ENCODE results near the gene C11orf87.

Gene C11orf87

DNA sequence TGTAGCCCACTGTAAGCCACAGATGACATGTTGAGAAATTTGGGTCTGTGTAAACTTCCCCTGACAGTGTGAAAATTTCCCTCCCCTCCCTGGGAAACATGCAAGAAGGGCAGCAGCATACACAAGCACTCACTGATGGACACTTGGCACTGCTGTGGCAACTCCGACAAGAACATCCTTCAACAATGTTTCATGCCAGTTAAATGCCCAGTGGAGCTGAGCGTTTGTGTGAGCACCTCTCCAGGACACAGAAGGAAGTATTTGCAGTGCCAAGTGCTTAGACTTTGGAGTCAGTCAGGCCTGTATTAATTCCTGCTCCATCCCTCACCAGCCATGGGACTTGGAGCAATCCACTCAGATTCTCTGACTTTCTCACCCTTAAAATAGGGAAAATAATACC, 17.7 kb downstream of the C11orf87 start:
- peak; percentile 15 for DNase-seq (ENCODE audit: low read depth, low spot score)

DNA sequence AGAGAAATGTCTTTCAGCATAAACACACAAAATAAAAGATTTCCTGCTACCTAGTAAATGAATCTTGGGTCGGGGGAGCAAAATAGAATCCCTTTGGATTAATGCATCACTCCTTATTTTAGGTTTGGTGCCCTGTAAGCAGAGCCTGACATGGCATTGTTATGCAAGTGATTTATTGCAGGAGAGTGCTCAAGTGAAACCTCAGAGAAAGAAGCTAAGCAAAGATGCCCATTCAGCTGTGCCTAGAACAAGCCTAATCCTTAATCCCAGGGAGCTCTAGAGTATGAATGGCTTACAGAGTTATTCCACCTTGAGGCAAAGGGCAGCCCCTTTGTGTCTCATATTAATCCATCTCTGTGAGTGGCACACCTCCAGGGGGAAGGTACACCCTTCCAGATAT, 21.1 kb downstream of the C11orf87 start:
- no peak for DNase-seq (ENCODE audit: low read depth, low spot score)

DNA sequence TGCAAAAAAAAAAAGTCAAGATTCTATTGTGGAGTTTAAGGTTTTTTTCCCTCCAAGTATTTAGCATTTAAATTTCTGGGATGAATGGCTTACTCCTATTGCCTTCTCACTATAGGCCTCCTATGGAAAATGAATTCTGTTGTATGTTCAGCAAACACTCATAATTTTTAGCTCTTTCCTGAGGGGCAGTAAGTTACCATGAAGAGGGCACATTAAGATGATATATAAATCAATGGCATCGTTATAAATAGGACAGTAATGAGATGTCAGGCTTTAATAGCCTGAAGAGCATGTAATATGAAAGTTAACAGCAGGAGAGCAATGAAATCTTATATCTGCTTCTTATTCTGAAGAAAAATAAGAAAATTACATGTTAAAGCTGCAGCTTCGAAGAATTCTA, 32.9 kb downstream of the C11orf87 start:
- no peak for DNase-seq (ENCODE audit: low read depth, low spot score)
